H1 (cell line): ENCODE results near the gene MACROD2. TPM values are rescaled to one million over a fixed set of nuclear protein-coding genes. Genes with fewer than 3 reads are reported as not detected.

Source experiments
- CTCF ChIA-PET: fragments of 300-600 bp; sonication (Branson Sonifier 250); formaldehyde crosslinking; loops from one replicate; lab custom pipeline; 2021; ENCODE audit not compliant: partially characterized antibody; lab: Charles Lee
- POLR2A ChIA-PET: fragments of 300-600 bp; sonication (Branson Sonifier 250); formaldehyde crosslinking; loops from one replicate; lab custom pipeline; 2021; ENCODE audit warnings: inconsistent platforms; ENCODE audit not compliant: partially characterized antibody; lab: Charles Lee
- DNase-seq, 2 experiments: peaks; one replicate each; pipeline versions ENCODE4 v3.0.0 to v3.0.0-alpha.2; 2010 to 2022; ENCODE audit warnings: low spot score in 2 of 2, low read depth in 1 of 2, mixed read lengths in 1 of 2
- FAIRE-seq: peaks from 2 replicates; lab custom pipeline; 2011; peaks lifted over from hg19 to GRCh38; lab: Jason Lieb, UNC
- H2AFZ ChIP-seq: 2 replicates; pipeline ENCODE4 v1.8.1; 2012; ENCODE audit warnings: low read length, inconsistent platforms
- H2AK5ac ChIP-seq: 2 replicates; pipeline ENCODE4 v1.6.1; 2013; ENCODE audit warnings: low read depth, low read length
- H2BK120ac ChIP-seq: replicated peaks from 2 replicates; pipeline ENCODE3; 2013; ENCODE audit warnings: low read depth, low read length, inconsistent platforms
- H2BK12ac ChIP-seq: 2 replicates; pipeline ENCODE4 v1.6.1; 2013; ENCODE audit warnings: low read depth, low read length
- H2BK15ac ChIP-seq: 2 replicates; pipeline ENCODE4 v1.6.1; 2013; ENCODE audit warnings: low read length
- H2BK20ac ChIP-seq: 2 replicates; pipeline ENCODE4 v1.6.1; 2013; ENCODE audit warnings: low read length
- H2BK5ac ChIP-seq: 2 replicates; pipeline ENCODE4 v1.6.1; 2013; ENCODE audit warnings: low read depth, low read length
- H3K14ac ChIP-seq: 2 replicates; pipeline ENCODE4 v1.6.1; 2013; ENCODE audit warnings: inconsistent platforms; ENCODE audit not compliant: insufficient read length
- H3K18ac ChIP-seq: 2 replicates; pipeline ENCODE4 v1.6.1; 2013; ENCODE audit warnings: low read length; ENCODE audit errors: extremely low read depth
- H3K23ac ChIP-seq: 2 replicates; pipeline ENCODE4 v1.6.1; 2013; ENCODE audit warnings: inconsistent platforms; ENCODE audit not compliant: insufficient read length
- H3K23me2 ChIP-seq: 2 replicates; pipeline ENCODE4 v1.6.1; 2013; ENCODE audit warnings: low read depth, low read length
- H3K27ac ChIP-seq: 2 replicates; pipeline ENCODE4 v1.6.1; 2011; ENCODE audit warnings: low read depth, low read length, inconsistent platforms
- H3K27me3 ChIP-seq, 4 experiments: replicated peaks in 1 of 4; 1 replicate in 1 of 4; 2 replicates in 3 of 4; pipeline versions ENCODE4 v1.6.1 to v1.8.1; 2011 to 2013; ENCODE audit warnings: low read length in 3 of 4, mild to moderate bottlenecking in 3 of 4, inconsistent platforms in 2 of 4, mixed read lengths in 2 of 4, moderate library complexity in 1 of 4; ENCODE audit not compliant: control insufficient read depth in 3 of 4, insufficient read depth in 3 of 4; ENCODE audit errors: extremely low read depth in 1 of 4
- H3K36me3 ChIP-seq, 4 experiments: 2 replicates each; pipeline versions ENCODE4 v1.6.1 to v1.8.1; 2011 to 2013; ENCODE audit warnings: mild to moderate bottlenecking in 4 of 4, low read length in 3 of 4, moderate library complexity in 2 of 4, control low read depth in 1 of 4, inconsistent platforms in 1 of 4; ENCODE audit not compliant: insufficient read depth in 4 of 4, control insufficient read depth in 2 of 4
- H3K4ac ChIP-seq: replicated peaks from 2 replicates; pipeline ENCODE3; 2013; ENCODE audit warnings: low read length, low read depth, mixed read lengths, inconsistent platforms; ENCODE audit not compliant: insufficient read length
- H3K4me1 ChIP-seq, 4 experiments: replicated peaks in 1 of 4; 1 replicate in 1 of 4; 2 replicates in 3 of 4; pipeline versions ENCODE4 v1.6.1 to v1.8.1; 2011 to 2013; ENCODE audit warnings: low read length in 3 of 4, inconsistent platforms in 2 of 4, mixed read lengths in 1 of 4; ENCODE audit not compliant: insufficient read depth in 4 of 4, control insufficient read depth in 3 of 4
- H3K4me2 ChIP-seq, 2 experiments: 2 replicates each; pipeline versions ENCODE4 v1.6.1 to v1.8.1; 2011 to 2013; ENCODE audit warnings: low read depth in 2 of 2, low read length in 2 of 2, control low read depth in 1 of 2, inconsistent platforms in 1 of 2, mild to moderate bottlenecking in 1 of 2; ENCODE audit not compliant: insufficient read depth in 1 of 2
- H3K4me3 ChIP-seq, 4 experiments: fragments of 200-600, 300-600 bp in 1 of 4; sonication (generic), shearing (Covaris generic), sonication (Bioruptor Twin) in 1 of 4; 2 replicates each; pipeline versions ENCODE4 v1.5.1 to v1.8.1; 2011 to 2016; ENCODE audit warnings: low read length in 4 of 4, low read depth in 3 of 4, control low read depth in 2 of 4, inconsistent platforms in 2 of 4, mild to moderate bottlenecking in 2 of 4, mixed read lengths in 1 of 4, moderate library complexity in 1 of 4; ENCODE audit not compliant: insufficient read depth in 2 of 4; ENCODE audit errors: extremely low read depth in 1 of 4
- H3K56ac ChIP-seq: replicated peaks from 2 replicates; pipeline ENCODE3; 2013; ENCODE audit warnings: low read depth, mild to moderate bottlenecking, mixed read lengths, low read length, inconsistent platforms; ENCODE audit not compliant: insufficient read length
- H3K79me1 ChIP-seq: 2 replicates; pipeline ENCODE4 v1.6.1; 2013; ENCODE audit warnings: low read depth, low read length, control low read depth
- H3K79me2 ChIP-seq, 2 experiments: 2 replicates each; pipeline versions ENCODE4 v1.6.1 to v1.8.1; 2012 to 2013; ENCODE audit warnings: low read length in 2 of 2, mild to moderate bottlenecking in 2 of 2, inconsistent platforms in 1 of 2; ENCODE audit not compliant: insufficient read depth in 2 of 2, control insufficient read depth in 1 of 2
- H3K9ac ChIP-seq, 4 experiments: replicated peaks in 1 of 4; 1 replicate in 1 of 4; 2 replicates in 3 of 4; pipeline versions ENCODE4 v1.6.1 to v1.8.1; 2011 to 2013; ENCODE audit warnings: low read depth in 3 of 4, low read length in 3 of 4, control low read depth in 2 of 4, mild to moderate bottlenecking in 2 of 4, moderate library complexity in 2 of 4, inconsistent platforms in 1 of 4; ENCODE audit errors: extremely low read depth in 1 of 4
- H3K9me3 ChIP-seq, 2 experiments: 2 replicates each; pipeline versions ENCODE4 v1.6.1 to v1.8.1; 2012 to 2013; ENCODE audit warnings: mild to moderate bottlenecking in 2 of 2, moderate library complexity in 2 of 2, control low read depth in 1 of 2, inconsistent platforms in 1 of 2, low read depth in 1 of 2, low read length in 1 of 2, mixed read lengths in 1 of 2; ENCODE audit not compliant: insufficient read depth in 2 of 2
- H4K20me1 ChIP-seq, 2 experiments: replicated peaks in 1 of 2; 2 replicates each; pipeline versions ENCODE3 to v1.8.1; 2011 to 2013; ENCODE audit warnings: inconsistent platforms in 2 of 2, low read length in 2 of 2, mild to moderate bottlenecking in 1 of 2; ENCODE audit not compliant: insufficient read depth in 2 of 2, control insufficient read depth in 1 of 2
- H4K5ac ChIP-seq: 2 replicates; pipeline ENCODE4 v1.6.1; 2013; ENCODE audit warnings: low read length, low read depth, mixed read lengths, inconsistent platforms; ENCODE audit not compliant: insufficient read length
- H4K8ac ChIP-seq: 2 replicates; pipeline ENCODE4 v1.8.0; 2013; ENCODE audit warnings: mild to moderate bottlenecking, moderate library complexity, low read length, inconsistent platforms; ENCODE audit not compliant: insufficient read depth; ENCODE audit errors: extremely low read depth
- H4K91ac ChIP-seq: replicated peaks from 2 replicates; pipeline ENCODE3; 2013; ENCODE audit warnings: low read length, mixed read lengths, inconsistent platforms; ENCODE audit not compliant: insufficient read length
- BRCA1 ChIP-seq: IDR thresholded peaks from 2 replicates; pipeline ENCODE4 v1.6.1; 2012; ENCODE audit warnings: low read depth, low read length, improper control_type of control experiment
- CTCF ChIP-seq, 3 experiments: IDR thresholded peaks; 1 replicate in 2 of 3; 2 replicates in 1 of 3; pipeline versions ENCODE4 v1.5.1 to v1.6.1; 2011; ENCODE audit warnings: low read length in 3 of 3, mild to moderate bottlenecking in 3 of 3, inconsistent platforms in 2 of 3, low read depth in 1 of 3, moderate library complexity in 1 of 3; ENCODE audit not compliant: insufficient read depth in 1 of 3; ENCODE audit errors: control extremely low read depth in 1 of 3
- HDAC6 ChIP-seq: IDR thresholded peaks from one replicate; pipeline ENCODE4 v1.7.1; 2012; ENCODE audit warnings: low read depth, mild to moderate bottlenecking, inconsistent platforms, low read length, moderate library complexity
- KDM1A ChIP-seq: fragments of 200-600, 300-600 bp; sonication (generic); IDR thresholded peaks from 2 replicates; pipeline ENCODE4 v1.7.1; 2016; ENCODE audit warnings: mild to moderate bottlenecking, low read length, borderline replicate concordance
- NANOG ChIP-seq: IDR thresholded peaks from 2 replicates; pipeline ENCODE4 v1.6.1; 2011; ENCODE audit warnings: low read length, low read depth, mild to moderate bottlenecking, inconsistent platforms; ENCODE audit not compliant: insufficient read depth, poor library complexity, severe bottlenecking
- PHF8 ChIP-seq: fragments of 200-600 bp; sonication (generic); conservative IDR thresholded peaks from 2 replicates; pipeline ENCODE4 v1.7.1; 2012; ENCODE audit warnings: low read depth, mild to moderate bottlenecking, inconsistent platforms, low read length, moderate library complexity
- POLR2A ChIP-seq, 2 experiments: IDR thresholded peaks; 1 replicate in 1 of 2; 2 replicates in 1 of 2; pipeline ENCODE4 v1.6.1; 2011; ENCODE audit warnings: low read depth in 2 of 2, low read length in 2 of 2, mild to moderate bottlenecking in 2 of 2; ENCODE audit errors: control extremely low read depth in 1 of 2
- RBBP5 ChIP-seq: IDR thresholded peaks from 2 replicates; pipeline ENCODE4 v1.7.1; 2012; ENCODE audit warnings: low read depth, mild to moderate bottlenecking, inconsistent platforms, low read length, moderate library complexity, borderline replicate concordance
- RFX5 ChIP-seq: IDR thresholded peaks from 2 replicates; pipeline ENCODE4 v1.6.1; 2011; ENCODE audit warnings: low read depth, low read length, improper control_type of control experiment, borderline replicate concordance
- TEAD4 ChIP-seq: IDR thresholded peaks from 2 replicates; pipeline ENCODE4 v1.6.1; 2012; ENCODE audit warnings: low read depth, low read length, inconsistent platforms, mixed read lengths
- whole genome bisulfite sequencing, 2 experiments: shearing (Covaris generic) in 1 of 2; methylation state at CpG; one replicate each; pipeline versions ENCODE4 v1.1.6 to v1.1.7; 2013 to 2015; ENCODE audit warnings: low lambda C conversion rate in 2 of 2, mixed read lengths in 2 of 2, inconsistent platforms in 1 of 2, low coverage in 1 of 2, missing lambda C conversion rate in 1 of 2; ENCODE audit not compliant: insufficient replicate concordance in 2 of 2, insufficient coverage in 1 of 2, insufficient read length in 1 of 2; ENCODE audit errors: extremely low coverage in 1 of 2, missing lambda C conversion rate in 1 of 2; 5-methylcytosine and 5-hydroxymethylcytosine counted together
- polyA plus RNA-seq, 7 experiments: library from polyadenylated mRNA; depleted of rRNA in 3 of 7; stranded (reverse) in 5 of 7; unstranded in 2 of 7; fragments of >200 nt in 5 of 7; fragments of 200-250 nt in 2 of 7; gene quantifications; 1 replicate in 5 of 7; 2 replicates in 1 of 7; 4 replicates in 1 of 7; pipeline versions ENCODE4 v1.2.1 to v1.2.3, GENCODE V29; 2011 to 2013; ENCODE audit warnings: missing spikeins in 2 of 7, mixed read lengths in 2 of 7
- total RNA-seq: library from RNA; stranded (reverse); fragmentation: NEBNext Ultra II Directional; extraction: Animal tissue kit (Norgen Biotek cat#: 25700); gene quantifications from 2 replicates; pipeline ENCODE4 v1.2.1, GENCODE V29; 2021
- TF ChIP-seq, protein P1 (sequence below): IDR thresholded peaks from 2 replicates; pipeline ENCODE4 v1.6.1; 2012; ENCODE audit warnings: inconsistent platforms

Gene MACROD2
- total and polyA plus RNA-seq, 2 of the 8 experiments (the other 6 are each of a cell fraction or from before 2014, with no cell fraction given), result 0.70 to 3.9 TPM

DNA sequence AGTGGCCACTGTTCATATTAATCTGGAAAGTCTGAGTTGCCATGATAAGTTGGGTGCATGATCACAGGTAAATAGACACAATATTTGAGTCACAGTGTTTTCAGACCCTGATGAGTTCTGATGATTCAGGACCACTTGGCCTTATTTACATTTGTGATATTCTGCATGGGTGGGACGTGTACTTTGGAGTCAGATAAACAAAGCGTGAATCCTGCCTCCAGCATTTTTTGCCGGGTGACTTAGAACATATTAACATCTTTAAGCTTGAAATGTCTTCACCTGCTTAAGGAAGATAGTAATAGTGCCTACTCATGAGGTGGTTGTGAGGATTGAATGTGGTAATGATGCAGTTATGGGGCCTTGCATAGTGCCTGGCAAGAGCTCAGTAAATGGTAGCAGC is 1582.8 kb downstream of the MACROD2 start:
- H3K79me1 ChIP-seq, result no peaks in the 10 kb centered on the region
- H4K5ac ChIP-seq, result no peak overlapping the region
- no peak overlapping the region for H2AK5ac ChIP-seq
- no peak overlapping the region for H3K23ac ChIP-seq
- POLR2A ChIA-PET, result no interaction called here
- H3K4me3 ChIP-seq, result no peak overlapping the region
- no peaks in the 10 kb centered on the region for H3K79me2 ChIP-seq
- H3K36me3 ChIP-seq, result no peaks in the 10 kb centered on the region
- H2BK5ac ChIP-seq, result no peak overlapping the region
- no peak overlapping the region for H2BK12ac ChIP-seq
- no peak overlapping the region for H2BK120ac ChIP-seq
- no peak overlapping the region for H3K14ac ChIP-seq
- H2BK15ac ChIP-seq, result no peak overlapping the region
- no peak for FAIRE-seq
- H3K9ac ChIP-seq, result no peak overlapping the region
- no peak overlapping the region for H4K91ac ChIP-seq
- 93% methylated on average over 3 of the region's 3 CpGs; no CpG with 5 or more reads in 1 of the 2 experiments for WGBS, 2 experiments
- no peaks in the 10 kb centered on the region for H3K9me3 ChIP-seq
- H3K4me2 ChIP-seq, result no peak overlapping the region
- DNase-seq, result no peak
- H3K23me2 ChIP-seq, result no peaks in the 10 kb centered on the region
- no peak overlapping the region for H2BK20ac ChIP-seq
- CTCF ChIA-PET, result interaction anchor here (1.2 to 1.7 kb wide), 2 partner anchors 12 to 76 kb away, joined by 3 to 5 read pairs; no protein-coding TSS in a partner anchor
- H2AFZ ChIP-seq, result no peak overlapping the region
- no peaks in the 10 kb centered on the region for H4K20me1 ChIP-seq
- no peak overlapping the region for H3K56ac ChIP-seq
- H3K18ac ChIP-seq, result no peak overlapping the region
- H4K8ac ChIP-seq, result no peak overlapping the region
- H3K27ac ChIP-seq, result no peak overlapping the region
- H3K4ac ChIP-seq, result no peak overlapping the region
- H3K4me1 ChIP-seq, result peaks cover 0 to 6% (median 2%) of the 10 kb centered on the region in 4 experiments; a peak in 2 of 7 replicates
- no peaks in the 10 kb centered on the region for H3K27me3 ChIP-seq
- TF ChIP-seq HDAC6 (no peak), POLR2A (IDR thresholded peaks at IDR 0.05; ENCODE audit: control extremely low read depth in 1 of 2, low read depth in 2 of 2, low read length in 2 of 2) (no peak), BRCA1 (no peak), RBBP5 (no peak), PHF8 (no peak), NANOG (no peak), CTCF (IDR thresholded peaks at IDR 0.05; ENCODE audit: control extremely low read depth in 1 of 3, insufficient read depth in 1 of 3, low read depth in 1 of 3, low read length in 3 of 3) (no peak), TEAD4 (no peak), KDM1A (no peak), RFX5 (no peak)
- TF ChIP-seq, protein P1, sequence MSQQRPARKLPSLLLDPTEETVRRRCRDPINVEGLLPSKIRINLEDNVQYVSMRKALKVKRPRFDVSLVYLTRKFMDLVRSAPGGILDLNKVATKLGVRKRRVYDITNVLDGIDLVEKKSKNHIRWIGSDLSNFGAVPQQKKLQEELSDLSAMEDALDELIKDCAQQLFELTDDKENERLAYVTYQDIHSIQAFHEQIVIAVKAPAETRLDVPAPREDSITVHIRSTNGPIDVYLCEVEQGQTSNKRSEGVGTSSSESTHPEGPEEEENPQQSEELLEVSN, result no peak
